SK-N-SH treated with all-trans-retinoic acid at 6 μM for 48 hours (cell line): Measurements from ENCODE around the gene C2orf42.

Experiments
- ATAC-seq: fragments of 200-7000 bp; cut with Tn5 transposase; 3 replicates; pipeline ENCODE4 v1.9.1; 2020; ENCODE audit warnings: mild to moderate bottlenecking, moderate library complexity
- GLIS3 ChIP-seq: fragments of 250-450 bp; sonication (Bioruptor Pico); IDR thresholded peaks from 2 replicates; pipeline ENCODE4 v1.5.0; 2020; ENCODE audit warnings: mild to moderate bottlenecking, moderate library complexity
- PPARA ChIP-seq: fragments of 250-450 bp; sonication (Bioruptor Pico); IDR thresholded peaks from 2 replicates; pipeline ENCODE4 v1.5.0; 2020; ENCODE audit warnings: mild to moderate bottlenecking, borderline replicate concordance
- ZNF565 ChIP-seq: fragments of 450-650 bp; formaldehyde crosslinking; conservative IDR thresholded peaks from 2 replicates; pipeline ENCODE4 v1.5.0; 2020; ENCODE audit warnings: low read depth, mild to moderate bottlenecking, moderate library complexity
- TF ChIP-seq, protein P1 (sequence below): fragments of 250-450 bp; sonication (Bioruptor Pico); IDR thresholded peaks from 2 replicates; pipeline ENCODE4 v1.8.0; 2020; ENCODE audit warnings: mild to moderate bottlenecking, moderate library complexity, borderline replicate concordance
- TF ChIP-seq, protein P2 (sequence below): fragments of 250-450 bp; sonication (Bioruptor Pico); IDR thresholded peaks from 2 replicates; pipeline ENCODE4 v1.8.0; 2021; ENCODE audit warnings: low read depth, mild to moderate bottlenecking, moderate library complexity, borderline replicate concordance

Gene C2orf42

DNA sequence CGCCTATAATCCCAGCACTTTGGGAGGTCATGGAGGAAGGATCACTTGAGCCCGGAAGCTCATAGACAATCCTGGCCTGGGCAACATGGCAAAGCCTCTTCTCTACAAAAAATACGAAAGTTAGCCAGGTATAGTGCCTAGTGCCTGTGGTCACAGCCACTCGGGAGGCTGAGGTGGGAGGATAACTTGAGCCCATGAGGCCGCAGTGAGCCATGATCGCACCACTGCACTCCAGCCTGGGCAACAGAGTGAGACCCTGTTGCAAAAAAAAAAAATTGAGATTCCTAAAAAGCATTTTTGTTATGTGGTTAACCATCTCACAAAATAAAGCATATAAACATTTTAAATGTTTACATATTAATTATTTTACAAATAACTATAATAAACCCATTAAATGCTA is 89.6 kb downstream of the C2orf42 start:
- ATAC-seq, result no peak
- TF ChIP-seq ZNF565 (CRISPR knock-in tag) (no peak), PPARA (CRISPR knock-in tag) (no peak), GLIS3 (no peak)
- TF ChIP-seq, protein P1, sequence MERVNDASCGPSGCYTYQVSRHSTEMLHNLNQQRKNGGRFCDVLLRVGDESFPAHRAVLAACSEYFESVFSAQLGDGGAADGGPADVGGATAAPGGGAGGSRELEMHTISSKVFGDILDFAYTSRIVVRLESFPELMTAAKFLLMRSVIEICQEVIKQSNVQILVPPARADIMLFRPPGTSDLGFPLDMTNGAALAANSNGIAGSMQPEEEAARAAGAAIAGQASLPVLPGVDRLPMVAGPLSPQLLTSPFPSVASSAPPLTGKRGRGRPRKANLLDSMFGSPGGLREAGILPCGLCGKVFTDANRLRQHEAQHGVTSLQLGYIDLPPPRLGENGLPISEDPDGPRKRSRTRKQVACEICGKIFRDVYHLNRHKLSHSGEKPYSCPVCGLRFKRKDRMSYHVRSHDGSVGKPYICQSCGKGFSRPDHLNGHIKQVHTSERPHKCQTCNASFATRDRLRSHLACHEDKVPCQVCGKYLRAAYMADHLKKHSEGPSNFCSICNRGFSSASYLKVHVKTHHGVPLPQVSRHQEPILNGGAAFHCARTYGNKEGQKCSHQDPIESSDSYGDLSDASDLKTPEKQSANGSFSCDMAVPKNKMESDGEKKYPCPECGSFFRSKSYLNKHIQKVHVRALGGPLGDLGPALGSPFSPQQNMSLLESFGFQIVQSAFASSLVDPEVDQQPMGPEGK, result no peak
- TF ChIP-seq, protein P2, sequence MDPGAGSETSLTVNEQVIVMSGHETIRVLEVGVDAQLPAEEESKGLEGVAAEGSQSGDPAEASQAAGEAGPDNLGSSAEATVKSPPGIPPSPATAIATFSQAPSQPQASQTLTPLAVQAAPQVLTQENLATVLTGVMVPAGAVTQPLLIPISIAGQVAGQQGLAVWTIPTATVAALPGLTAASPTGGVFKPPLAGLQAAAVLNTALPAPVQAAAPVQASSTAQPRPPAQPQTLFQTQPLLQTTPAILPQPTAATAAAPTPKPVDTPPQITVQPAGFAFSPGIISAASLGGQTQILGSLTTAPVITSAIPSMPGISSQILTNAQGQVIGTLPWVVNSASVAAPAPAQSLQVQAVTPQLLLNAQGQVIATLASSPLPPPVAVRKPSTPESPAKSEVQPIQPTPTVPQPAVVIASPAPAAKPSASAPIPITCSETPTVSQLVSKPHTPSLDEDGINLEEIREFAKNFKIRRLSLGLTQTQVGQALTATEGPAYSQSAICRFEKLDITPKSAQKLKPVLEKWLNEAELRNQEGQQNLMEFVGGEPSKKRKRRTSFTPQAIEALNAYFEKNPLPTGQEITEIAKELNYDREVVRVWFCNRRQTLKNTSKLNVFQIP (CRISPR knock-in tag), result no peak
